ENCODE data around the gene NFIA. TPM values are rescaled to one million over a fixed set of nuclear protein-coding genes. Genes with fewer than 3 reads are reported as not detected.

The NFIA gene
- total and polyA plus RNA-seq, 2 donors (not counting 1 experiment from before 2014, with no cell fraction given) = 0.28 to 0.54 TPM

DNA sequence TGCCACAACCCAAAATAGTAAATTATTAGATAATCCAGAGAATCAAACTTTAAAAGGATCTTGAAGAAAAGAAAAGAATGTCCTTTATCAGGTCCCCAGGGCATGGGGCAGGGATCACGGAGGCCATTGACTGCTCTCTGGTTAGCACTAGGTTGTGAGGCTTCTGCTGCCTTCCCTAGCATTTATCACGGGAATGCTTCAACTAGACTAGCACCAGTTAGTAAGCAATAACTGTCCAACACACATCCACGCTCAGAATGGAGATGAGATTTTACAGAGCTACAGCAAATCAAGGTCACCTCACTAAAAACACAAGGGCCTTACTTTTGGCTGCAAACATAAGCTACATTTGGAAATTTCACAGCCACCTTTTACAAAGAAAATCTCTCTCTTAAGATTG, 304.0 kb downstream of the NFIA start:
- ChIA-PET CTCF (no interaction called here), POLR2A (no interaction called here)
- ATAC-seq (ENCODE audit: low read depth) = no peak

DNA sequence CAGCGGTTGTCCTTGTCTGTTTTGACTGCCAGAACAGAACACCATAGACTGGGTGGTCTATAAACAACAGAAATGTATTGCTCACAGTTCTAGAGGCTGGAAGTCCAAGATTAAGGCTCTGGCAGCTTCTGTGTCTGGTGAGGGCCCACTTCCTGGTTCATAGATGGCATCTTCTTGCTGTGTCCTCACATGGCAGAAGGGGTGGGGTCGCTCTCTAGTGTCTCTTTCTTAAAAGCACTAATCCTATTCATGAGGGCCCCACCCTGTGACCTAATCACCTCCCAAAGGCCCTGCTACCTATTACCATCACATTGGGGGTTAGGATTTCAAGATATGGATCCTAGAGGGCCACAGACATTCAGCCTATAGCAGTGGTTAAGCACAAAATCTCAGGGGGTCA, 304.4 kb downstream of the NFIA start:
- WGBS (ENCODE audit: insufficient coverage) = 100% methylated on average over 1 of the region's 2 CpGs
- H3K4me2 ChIP-seq (replicated peaks; ENCODE audit: low read depth, low read length, poor library complexity, severe bottlenecking) = no peak overlapping the region
- H3K4me1 ChIP-seq (ENCODE audit: control insufficient read depth in 2 of 2, insufficient read depth in 2 of 2, low read length in 2 of 2) = no peaks in the 10 kb centered on the region
- H2AFZ ChIP-seq (ENCODE audit: insufficient read depth, low read depth, low read length, poor library complexity, severe bottlenecking) = no peak overlapping the region
- H3K9ac ChIP-seq (ENCODE audit: low read length) = no peak overlapping the region
- no peak overlapping the region for H3K27ac Mint-ChIP-seq
- H3K27ac ChIP-seq (ENCODE audit: low read length in 2 of 2) = no peak overlapping the region
- H3K4me1 Mint-ChIP-seq = peaks cover 4% of the 10 kb centered on the region
- H4K20me1 ChIP-seq (ENCODE audit: control insufficient read depth, insufficient read depth, low read length, poor library complexity, severe bottlenecking) = no peaks in the 10 kb centered on the region
- CTCF ChIA-PET = no interaction called here
- intact Hi-C loops (cut with micrococcal nuclease) = no loop called here
- H3K9me3 ChIP-seq (ENCODE audit: control extremely low read depth in 1 of 3, control insufficient read depth in 2 of 3, insufficient read depth in 1 of 3, low read length in 2 of 3) = peaks cover 0 to 6% (median 0%) of the 10 kb centered on the region in 3 donors
- no peaks in the 10 kb centered on the region for H3K27me3 Mint-ChIP-seq
- DNase-seq (no peak), ATAC-seq (ENCODE audit: low read depth) (no peak)
- POLR2A ChIA-PET = no interaction called here
- H3K9me3 Mint-ChIP-seq (ENCODE audit: insufficient read depth) = no peaks in the 10 kb centered on the region
- no peaks in the 10 kb centered on the region for H3K36me3 ChIP-seq (replicated peaks in 1 of 2; ENCODE audit: control extremely low read depth in 1 of 2, control insufficient read depth in 1 of 2, extremely low read depth in 1 of 2, insufficient read depth in 2 of 2, low read length in 1 of 2)
- H3K79me2 ChIP-seq (ENCODE audit: control insufficient read depth, insufficient read depth, low read length) = no peaks in the 10 kb centered on the region
- no peak overlapping the region for H3K4me3 Mint-ChIP-seq
- TF ChIP-seq, protein P1, sequence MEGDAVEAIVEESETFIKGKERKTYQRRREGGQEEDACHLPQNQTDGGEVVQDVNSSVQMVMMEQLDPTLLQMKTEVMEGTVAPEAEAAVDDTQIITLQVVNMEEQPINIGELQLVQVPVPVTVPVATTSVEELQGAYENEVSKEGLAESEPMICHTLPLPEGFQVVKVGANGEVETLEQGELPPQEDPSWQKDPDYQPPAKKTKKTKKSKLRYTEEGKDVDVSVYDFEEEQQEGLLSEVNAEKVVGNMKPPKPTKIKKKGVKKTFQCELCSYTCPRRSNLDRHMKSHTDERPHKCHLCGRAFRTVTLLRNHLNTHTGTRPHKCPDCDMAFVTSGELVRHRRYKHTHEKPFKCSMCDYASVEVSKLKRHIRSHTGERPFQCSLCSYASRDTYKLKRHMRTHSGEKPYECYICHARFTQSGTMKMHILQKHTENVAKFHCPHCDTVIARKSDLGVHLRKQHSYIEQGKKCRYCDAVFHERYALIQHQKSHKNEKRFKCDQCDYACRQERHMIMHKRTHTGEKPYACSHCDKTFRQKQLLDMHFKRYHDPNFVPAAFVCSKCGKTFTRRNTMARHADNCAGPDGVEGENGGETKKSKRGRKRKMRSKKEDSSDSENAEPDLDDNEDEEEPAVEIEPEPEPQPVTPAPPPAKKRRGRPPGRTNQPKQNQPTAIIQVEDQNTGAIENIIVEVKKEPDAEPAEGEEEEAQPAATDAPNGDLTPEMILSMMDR (IDR thresholded peaks at IDR 0.05) = no peak
- TF ChIP-seq EZH2 (IDR thresholded peaks at IDR 0.05; ENCODE audit: borderline replicate concordance, insufficient read depth, low read depth, low read length, poor library complexity, severe bottlenecking) = no peak
- H3K27me3 ChIP-seq (replicated peaks in 1 of 4; ENCODE audit: control extremely low read depth in 1 of 4, control insufficient read depth in 3 of 4, insufficient read depth in 4 of 4, low read length in 3 of 4) = no peaks in the 10 kb centered on the region
- no peak overlapping the region for H3K4me3 ChIP-seq (ENCODE audit: control extremely low read depth in 1 of 5, extremely low read depth in 1 of 5, insufficient read depth in 1 of 5, low read depth in 2 of 5, low read length in 4 of 5)

More for the DNA sequence above, 304.0 kb downstream of the NFIA start:
- Histone ChIP-seq H3K79me2 (ENCODE audit: control insufficient read depth, insufficient read depth, low read length) (no peaks in the 10 kb centered on the region), H3K4me1 (ENCODE audit: control insufficient read depth in 2 of 2, insufficient read depth in 2 of 2, low read length in 2 of 2) (no peaks in the 10 kb centered on the region), H3K4me3 (ENCODE audit: control extremely low read depth in 1 of 5, extremely low read depth in 1 of 5, insufficient read depth in 1 of 5, low read depth in 2 of 5, low read length in 4 of 5) (no peak overlapping the region), H3K27me3 (replicated peaks in 1 of 4; ENCODE audit: control extremely low read depth in 1 of 4, control insufficient read depth in 3 of 4, insufficient read depth in 4 of 4, low read length in 3 of 4) (no peaks in the 10 kb centered on the region), H3K36me3 (replicated peaks in 1 of 2; ENCODE audit: control extremely low read depth in 1 of 2, control insufficient read depth in 1 of 2, extremely low read depth in 1 of 2, insufficient read depth in 2 of 2, low read length in 1 of 2) (no peaks in the 10 kb centered on the region), H3K4me2 (replicated peaks; ENCODE audit: low read depth, low read length, poor library complexity, severe bottlenecking) (no peak overlapping the region), H2AFZ (ENCODE audit: insufficient read depth, low read depth, low read length, poor library complexity, severe bottlenecking) (no peak overlapping the region), H3K9me3 (ENCODE audit: control extremely low read depth in 1 of 3, control insufficient read depth in 2 of 3, insufficient read depth in 1 of 3, low read length in 2 of 3) (peaks cover 0 to 6% (median 0%) of the 10 kb centered on the region in 3 donors), H4K20me1 (ENCODE audit: control insufficient read depth, insufficient read depth, low read length, poor library complexity, severe bottlenecking) (no peaks in the 10 kb centered on the region), H3K9ac (ENCODE audit: low read length) (no peak overlapping the region), H3K27ac (ENCODE audit: low read length in 2 of 2) (no peak overlapping the region)
- TF ChIP-seq EZH2 (IDR thresholded peaks at IDR 0.05; ENCODE audit: borderline replicate concordance, insufficient read depth, low read depth, low read length, poor library complexity, severe bottlenecking) = no peak
- TF ChIP-seq, protein P1 (IDR thresholded peaks at IDR 0.05) = no peak
- Mint-ChIP-seq H3K27me3 (peaks cover 3% of the 10 kb centered on the region), H3K27ac (no peak overlapping the region), H3K9me3 (ENCODE audit: insufficient read depth) (no peaks in the 10 kb centered on the region), H3K4me1 (peaks cover 4% of the 10 kb centered on the region), H3K4me3 (no peak overlapping the region)
- intact Hi-C loops (cut with micrococcal nuclease) = no loop called here
- DNase-seq = no peak
- 100% methylated on average over 3 of the region's 3 CpGs for WGBS (ENCODE audit: insufficient coverage)

Data from B cell (primary cell).